K562 (cell line): ENCODE data around the gene HMG20B. TPM values are rescaled to one million over a fixed set of nuclear protein-coding genes. Genes with fewer than 3 reads are reported as not detected.

Experiments
- ARID4B ChIP-seq: sonication (generic); formaldehyde crosslinking; IDR thresholded peaks from 2 replicates; pipeline ENCODE4 v1.8.0; 2022; ENCODE audit warnings: mild to moderate bottlenecking, missing genetic modification reagents
- CBFB ChIP-seq: sonication (generic); formaldehyde crosslinking; IDR thresholded peaks from 2 replicates; pipeline ENCODE4 v1.4.0; 2020; ENCODE audit warnings: mild to moderate bottlenecking, missing genetic modification reagents
- ETV5 ChIP-seq: sonication (generic); formaldehyde crosslinking; IDR thresholded peaks from 2 replicates; pipeline ENCODE4 v1.4.0; 2020; ENCODE audit warnings: low read depth, mild to moderate bottlenecking, missing genetic modification reagents
- FOXA3 ChIP-seq, 2 experiments: fragments of 450-650 bp in 1 of 2; sonication (generic) in 1 of 2; formaldehyde crosslinking; IDR thresholded peaks in 1 of 2; conservative IDR thresholded peaks in 1 of 2; 2 replicates each; pipeline versions ENCODE4 v1.4.0 to v1.8.0; 2020 to 2022; ENCODE audit warnings: mild to moderate bottlenecking in 2 of 2, missing genetic modification reagents in 1 of 2
- HNRNPLL ChIP-seq: fragments of 200-400 bp; formaldehyde crosslinking; IDR thresholded peaks from 2 replicates; pipeline ENCODE4 v1.6.1; 2017; ENCODE audit warnings: low read length, low read depth, mild to moderate bottlenecking; ENCODE audit not compliant: poor library complexity, severe bottlenecking
- JUN ChIP-seq, 2 experiments: sonication (generic) in 1 of 2; formaldehyde crosslinking in 1 of 2; IDR thresholded peaks; 2 replicates each; pipeline versions ENCODE4 v1.6.1 to v1.8.0; 2012 to 2022; ENCODE audit warnings: borderline replicate concordance in 2 of 2, mild to moderate bottlenecking in 2 of 2, improper control_type of control experiment in 1 of 2, low read depth in 1 of 2, low read length in 1 of 2, missing genetic modification reagents in 1 of 2
- JUNB ChIP-seq: fragments of 450-650 bp; formaldehyde crosslinking; conservative IDR thresholded peaks from 2 replicates; pipeline ENCODE4 v1.4.0; 2020; ENCODE audit warnings: mild to moderate bottlenecking
- KLF6 ChIP-seq: fragments of 250-450 bp; sonication (Bioruptor Pico); IDR thresholded peaks from 2 replicates; pipeline ENCODE4 v1.4.0; 2020; ENCODE audit warnings: mild to moderate bottlenecking, moderate library complexity, borderline replicate concordance
- MCM5 ChIP-seq: fragments of 450-650 bp; IDR thresholded peaks from 2 replicates; pipeline ENCODE4 v1.6.1; 2016; ENCODE audit warnings: low read depth
- MECOM ChIP-seq: fragments of 250-450 bp; sonication (Bioruptor Pico); IDR thresholded peaks from 2 replicates; pipeline ENCODE4 v1.8.0; 2022; ENCODE audit warnings: inconsistent platforms
- NONO ChIP-seq, 2 experiments: fragments of 200-400 bp in 1 of 2; fragments of 450-650 bp in 1 of 2; formaldehyde crosslinking in 1 of 2; IDR thresholded peaks; 2 replicates each; pipeline ENCODE4 v1.6.1; 2017; ENCODE audit warnings: low read depth in 2 of 2, mild to moderate bottlenecking in 2 of 2, moderate library complexity in 2 of 2, low read length in 1 of 2
- SMARCA5 ChIP-seq: fragments of 450-650 bp; IDR thresholded peaks from 2 replicates; pipeline ENCODE4 v1.6.1; 2016
- TBP ChIP-seq: optimal IDR thresholded peaks from 2 replicates; pipeline ENCODE3; 2011; ENCODE audit warnings: low read depth, low read length, improper control_type of control experiment
- TRIM24 ChIP-seq, 2 experiments: fragments of 450-650 bp; IDR thresholded peaks; 2 replicates each; pipeline ENCODE4 v1.6.1; 2016
- ZNF121 ChIP-seq: sonication (generic); formaldehyde crosslinking; conservative IDR thresholded peaks from 2 replicates; pipeline ENCODE4 v1.8.0; 2022; ENCODE audit warnings: missing genetic modification reagents
- ZNF165 ChIP-seq: fragments of 250-450 bp; sonication (Bioruptor Pico); IDR thresholded peaks from 2 replicates; pipeline ENCODE4 v1.4.0; 2020; ENCODE audit warnings: borderline replicate concordance
- ZNF263 ChIP-seq: sonication (generic); formaldehyde crosslinking; IDR thresholded peaks from 2 replicates; pipeline ENCODE4 v1.8.0; 2022; ENCODE audit warnings: mild to moderate bottlenecking, missing genetic modification reagents, borderline replicate concordance
- ZNF311 ChIP-seq: fragments of 250-450 bp; sonication (Bioruptor Pico); IDR thresholded peaks from 2 replicates; pipeline ENCODE4 v1.4.0; 2020; ENCODE audit warnings: mild to moderate bottlenecking, moderate library complexity
- ZNF436 ChIP-seq: fragments of 250-450, 450-650 bp; sonication (Bioruptor Pico); formaldehyde crosslinking; IDR thresholded peaks from 2 replicates; pipeline ENCODE4 v1.7.0; 2020; ENCODE audit warnings: mild to moderate bottlenecking
- ZNF444 ChIP-seq: fragments of 250-450 bp; sonication (Bioruptor Pico); IDR thresholded peaks from 2 replicates; pipeline ENCODE4 v1.4.0; 2020; ENCODE audit warnings: mild to moderate bottlenecking, moderate library complexity
- ZNF766 ChIP-seq: fragments of 200-800 bp; sonication (Bioruptor generic); conservative IDR thresholded peaks from 2 replicates; pipeline ENCODE4 v1.6.1; 2016; ENCODE audit warnings: missing genetic modification characterization, missing compliant biosample characterization
- ZSCAN32 ChIP-seq: fragments of 450-650 bp; formaldehyde crosslinking; IDR thresholded peaks from 2 replicates; pipeline ENCODE4 v1.4.0; 2020; ENCODE audit warnings: mild to moderate bottlenecking, moderate library complexity
- polyA plus RNA-seq, 8 experiments: library from polyadenylated mRNA; depleted of rRNA in 4 of 8; stranded (reverse) in 5 of 8; unstranded in 3 of 8; fragments of >200 nt; fragmentation: Nextera tagmentation in 2 of 8; fragmentation: Illumina TruSeq in 1 of 8; extraction: Ambion mirVana in 2 of 8; extraction: Trizol in 1 of 8; gene quantifications; 2 replicates each; pipeline versions ENCODE4 v1.2.1 to v1.2.3, GENCODE V29; 2011 to 2014; ENCODE audit warnings: inconsistent platforms in 1 of 8, missing spikeins in 1 of 8
- total RNA-seq, 7 experiments: library from RNA; depleted of rRNA in 6 of 7; stranded (reverse); fragments of >200 nt in 6 of 7; fragmentation: Illumina TruSeq in 2 of 7; extraction: Trizol in 2 of 7; gene quantifications; 2 replicates each; pipeline versions ENCODE4 v1.2.1 to v1.2.3, GENCODE V29; 2011 to 2021; ENCODE audit warnings: low replicate concordance in 1 of 7
- TF ChIP-seq, protein P1 (sequence below): fragments of 450-650 bp; IDR thresholded peaks from 2 replicates; pipeline ENCODE4 v1.7.1; 2018; ENCODE audit warnings: mild to moderate bottlenecking, low read depth; ENCODE audit not compliant: partially characterized antibody

HMG20B gene
- total and polyA plus RNA-seq, 9 of the 15 experiments (the other 6 are each of a cell fraction or from before 2014, with no cell fraction given) = 0.35 to 172 (median 38.6) TPM

- TF ChIP-seq, protein P1, sequence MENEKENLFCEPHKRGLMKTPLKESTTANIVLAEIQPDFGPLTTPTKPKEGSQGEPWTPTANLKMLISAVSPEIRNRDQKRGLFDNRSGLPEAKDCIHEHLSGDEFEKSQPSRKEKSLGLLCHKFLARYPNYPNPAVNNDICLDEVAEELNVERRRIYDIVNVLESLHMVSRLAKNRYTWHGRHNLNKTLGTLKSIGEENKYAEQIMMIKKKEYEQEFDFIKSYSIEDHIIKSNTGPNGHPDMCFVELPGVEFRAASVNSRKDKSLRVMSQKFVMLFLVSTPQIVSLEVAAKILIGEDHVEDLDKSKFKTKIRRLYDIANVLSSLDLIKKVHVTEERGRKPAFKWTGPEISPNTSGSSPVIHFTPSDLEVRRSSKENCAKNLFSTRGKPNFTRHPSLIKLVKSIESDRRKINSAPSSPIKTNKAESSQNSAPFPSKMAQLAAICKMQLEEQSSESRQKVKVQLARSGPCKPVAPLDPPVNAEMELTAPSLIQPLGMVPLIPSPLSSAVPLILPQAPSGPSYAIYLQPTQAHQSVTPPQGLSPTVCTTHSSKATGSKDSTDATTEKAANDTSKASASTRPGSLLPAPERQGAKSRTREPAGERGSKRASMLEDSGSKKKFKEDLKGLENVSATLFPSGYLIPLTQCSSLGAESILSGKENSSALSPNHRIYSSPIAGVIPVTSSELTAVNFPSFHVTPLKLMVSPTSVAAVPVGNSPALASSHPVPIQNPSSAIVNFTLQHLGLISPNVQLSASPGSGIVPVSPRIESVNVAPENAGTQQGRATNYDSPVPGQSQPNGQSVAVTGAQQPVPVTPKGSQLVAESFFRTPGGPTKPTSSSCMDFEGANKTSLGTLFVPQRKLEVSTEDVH = no peak
- TF ChIP-seq SMARCA5 = peak; percentile 78; the same call in 1 of the 2 replicates
- TF ChIP-seq ZNF121 (CRISPR knock-in tag) = no peak
- no peak for TF ChIP-seq ZNF165 (CRISPR knock-in tag)
- no peak for TF ChIP-seq MECOM
- no peak for TF ChIP-seq JUN (IDR thresholded peaks at IDR 0.05; ENCODE audit: borderline replicate concordance, low read depth, low read length)
- TF ChIP-seq JUN (CRISPR knock-in tag; IDR thresholded peaks at IDR 0.05; ENCODE audit: borderline replicate concordance) = no peak
- TF ChIP-seq FOXA3 (CRISPR knock-in tag; conservative IDR thresholded peaks at IDR 0.05 in 1 of 2, IDR thresholded peaks at IDR 0.05 in 1 of 2) = no peak
- TF ChIP-seq ZNF444 (CRISPR knock-in tag) = no peak
- no peak for TF ChIP-seq ZNF263
- no peak for TF ChIP-seq NONO (IDR thresholded peaks at IDR 0.05; ENCODE audit: low read depth in 2 of 2, low read length in 1 of 2)
- no peak for TF ChIP-seq ARID4B (CRISPR knock-in tag)
- no peak for TF ChIP-seq MCM5
- 0 out of 4 replicates have a peak, but pooled peaks of 1 of the 2 experiments have one; percentile 4 for TF ChIP-seq TRIM24 (IDR thresholded peaks at IDR 0.05)
- no peak for TF ChIP-seq JUNB
- 0 out of 2 replicates have a peak, but pooled peaks have one; percentile 19 for TF ChIP-seq ZNF311
- TF ChIP-seq ETV5 (CRISPR knock-in tag) = peak; percentile 54; the same call in 1 of the 2 replicates
- no peak; the same call in none of the 2 replicates for TF ChIP-seq ZNF766 (CRISPR knock-in tag)
- TF ChIP-seq ZSCAN32 = no peak
- no peak for TF ChIP-seq HNRNPLL
- TF ChIP-seq CBFB (CRISPR knock-in tag) = no peak
- TF ChIP-seq KLF6 (CRISPR knock-in tag) = no peak
- TF ChIP-seq TBP = peak; percentile 13
- no peak for TF ChIP-seq ZNF436 (CRISPR knock-in tag)
Observed at GRCh38 chr19:3608079-3608641, 35.4 kb downstream of the HMG20B start (continued).
